GM19468 (cell line): ENCODE results near the gene MIER1.
A peak's percentile ranks its signal among the peaks of the same experiment; 100 is the strongest.

ENCODE experiments used
- ATAC-seq: cut with Tn5 transposase; IDR thresholded peaks from one replicate; pipeline ENCODE4 v1.9.1; 2021; ENCODE audit warnings: mild to moderate bottlenecking, moderate library complexity, moderate number of reproducible peaks; ENCODE audit not compliant: unreplicated experiment; ENCODE audit errors: extremely low read depth

Gene MIER1

GRCh38 chr1:66985835-66986234 is 61.0 kb downstream of the MIER1 start:
- ATAC-seq, result no peak

GRCh38 chr1:66993076-66993475 is 68.3 kb downstream of the MIER1 start:
- no peak for ATAC-seq

- ATAC-seq, result peak; percentile 53
These were observed 71.4 kb downstream of the MIER1 start for GRCh38 chr1:66996018-66996682.

GRCh38 chr1:66998972-66999371 is 74.2 kb downstream of the MIER1 start:
- ATAC-seq, result no peak

GRCh38 chr1:66999640-67000400 is 75.0 kb downstream of the MIER1 start:
- no peak for ATAC-seq

GRCh38 chr1:67001682-67002425 is 77.1 kb downstream of the MIER1 start:
- ATAC-seq, result no peak

GRCh38 chr1:67004176-67004575 is 79.4 kb downstream of the MIER1 start:
- no peak for ATAC-seq

GRCh38 chr1:67005068-67005467 is 80.3 kb downstream of the MIER1 start:
- ATAC-seq, result no peak

- no peak for ATAC-seq
These were observed 85.0 kb downstream of the MIER1 start for GRCh38 chr1:67009792-67010191.

- ATAC-seq, result no peak
These were observed 88.8 kb downstream of the MIER1 start for GRCh38 chr1:67013573-67013972.

GRCh38 chr1:67018574-67018973 is 93.8 kb downstream of the MIER1 start:
- ATAC-seq, result no peak

- no peak for ATAC-seq
These were observed 94.3 kb downstream of the MIER1 start for GRCh38 chr1:67019121-67019520.

GRCh38 chr1:67019600-67020136 is 94.9 kb downstream of the MIER1 start:
- no peak for ATAC-seq

- no peak for ATAC-seq
These were observed 95.5 kb downstream of the MIER1 start for GRCh38 chr1:67020304-67020703.

- no peak for ATAC-seq
These were observed 96.0 kb downstream of the MIER1 start for GRCh38 chr1:67020765-67021164.

- ATAC-seq, result no peak
These were observed 104.7 kb downstream of the MIER1 start for GRCh38 chr1:67029472-67029871.

GRCh38 chr1:67031121-67031858 is 106.5 kb downstream of the MIER1 start:
- ATAC-seq, result no peak

GRCh38 chr1:67031859-67032247 is 107.1 kb downstream of the MIER1 start:
- no peak for ATAC-seq
